Inflammatory macrophage (primary cell): ENCODE data around the gene PEAR1.

Experiments
- DNase-seq, 2 donors: peaks; one replicate each; pipeline ENCODE4 v3.0.0-alpha.2; 2020 to 2022

PEAR1 gene

GRCh38 chr1:156942176-156942575 is 48.7 kb downstream of the PEAR1 start:
- DNase-seq, result no peak

GRCh38 chr1:156942576-156942975 is 49.1 kb downstream of the PEAR1 start:
- no peak for DNase-seq

GRCh38 chr1:156943756-156944155 is 50.2 kb downstream of the PEAR1 start:
- no peak for DNase-seq

GRCh38 chr1:156944268-156944667 is 50.8 kb downstream of the PEAR1 start:
- DNase-seq, result no peak

GRCh38 chr1:156944848-156945247 is 51.3 kb downstream of the PEAR1 start:
- DNase-seq, result no peak

- no peak for DNase-seq
Observed at GRCh38 chr1:156945881-156946661, 52.6 kb downstream of the PEAR1 start.

GRCh38 chr1:156947127-156947526 is 53.6 kb downstream of the PEAR1 start:
- DNase-seq, result no peak

GRCh38 chr1:156947818-156948525 is 54.5 kb downstream of the PEAR1 start:
- no peak for DNase-seq

- no peak for DNase-seq
Observed at GRCh38 chr1:156948708-156949107, 55.2 kb downstream of the PEAR1 start.

- no peak for DNase-seq
Observed at GRCh38 chr1:156949127-156949526, 55.6 kb downstream of the PEAR1 start.

GRCh38 chr1:156951371-156951770 is 57.9 kb downstream of the PEAR1 start:
- DNase-seq, result no peak

GRCh38 chr1:156953571-156953970 is 60.1 kb downstream of the PEAR1 start:
- DNase-seq, result no peak

- no peak for DNase-seq
Observed at GRCh38 chr1:156956333-156956732, 62.8 kb downstream of the PEAR1 start.

GRCh38 chr1:156957634-156958033 is 64.1 kb downstream of the PEAR1 start:
- no peak for DNase-seq

GRCh38 chr1:156958247-156958714 is 64.8 kb downstream of the PEAR1 start:
- no peak for DNase-seq

- DNase-seq, result no peak
Observed at GRCh38 chr1:156959414-156959813, 65.9 kb downstream of the PEAR1 start.

GRCh38 chr1:156959925-156960324 is 66.4 kb downstream of the PEAR1 start:
- DNase-seq, result no peak

GRCh38 chr1:156961709-156962108 is 68.2 kb downstream of the PEAR1 start:
- peak; percentile 40 for DNase-seq

GRCh38 chr1:156963621-156964020 is 70.1 kb downstream of the PEAR1 start:
- DNase-seq, result peak; percentile 85 to 87

GRCh38 chr1:156964441-156964840 is 70.9 kb downstream of the PEAR1 start:
- no peak for DNase-seq
